ENCODE data around the gene NDUFS4. TPM values are rescaled to one million over a fixed set of nuclear protein-coding genes. Genes with fewer than 3 reads are reported as not detected.
"Not testable (repeated sequence)": the region's sequence is repeated elsewhere in the genome, so short reads cannot be mapped to it uniquely, and the experiment has no call there.

The NDUFS4 gene
- total RNA-seq, 1 donor from 2014 or later, result 109 TPM

GRCh38 chr5:53667621-53668020, 107.2 kb downstream of the NDUFS4 start:
- no peak for DNase-seq

DNA sequence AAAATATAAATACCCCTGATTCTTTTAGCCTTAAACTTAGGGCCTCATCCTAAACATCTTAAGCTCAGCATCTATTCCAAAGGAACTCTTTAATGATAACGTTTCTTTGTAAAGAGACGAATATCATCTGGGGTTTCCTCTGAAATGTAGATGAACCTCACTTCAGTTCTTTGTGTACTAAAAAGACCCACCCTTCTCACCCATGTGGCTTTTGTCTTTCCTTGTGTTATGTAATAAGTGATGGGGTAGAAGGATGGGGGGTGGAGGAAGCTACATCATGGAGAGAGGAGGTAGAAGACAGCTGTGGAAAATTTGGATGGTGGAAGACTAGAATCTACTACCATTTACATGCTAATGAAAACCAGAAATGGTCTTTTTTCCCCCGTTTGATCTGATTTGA, 111.0 kb downstream of the NDUFS4 start:
- DNase-seq, result no peak

DNA sequence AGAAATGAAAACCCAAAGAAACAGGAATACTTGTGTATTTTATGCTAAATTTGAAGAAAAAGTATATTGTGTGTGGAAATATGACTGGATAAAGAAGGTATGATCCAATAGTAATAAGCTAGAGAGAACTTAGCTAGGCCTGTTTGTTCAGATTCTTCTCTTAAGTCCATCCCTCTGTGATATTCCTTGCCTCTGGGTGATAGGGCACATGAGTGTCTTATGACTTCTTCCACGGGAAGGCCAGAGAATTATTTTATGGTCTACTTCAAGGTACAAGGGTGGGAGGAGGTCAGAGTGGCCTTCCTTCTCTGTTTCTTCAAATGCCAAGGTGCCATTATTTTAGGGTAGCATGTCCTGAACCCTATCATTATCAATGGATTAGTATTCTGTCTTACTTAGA, 113.7 kb downstream of the NDUFS4 start:
- no peak for DNase-seq

DNA sequence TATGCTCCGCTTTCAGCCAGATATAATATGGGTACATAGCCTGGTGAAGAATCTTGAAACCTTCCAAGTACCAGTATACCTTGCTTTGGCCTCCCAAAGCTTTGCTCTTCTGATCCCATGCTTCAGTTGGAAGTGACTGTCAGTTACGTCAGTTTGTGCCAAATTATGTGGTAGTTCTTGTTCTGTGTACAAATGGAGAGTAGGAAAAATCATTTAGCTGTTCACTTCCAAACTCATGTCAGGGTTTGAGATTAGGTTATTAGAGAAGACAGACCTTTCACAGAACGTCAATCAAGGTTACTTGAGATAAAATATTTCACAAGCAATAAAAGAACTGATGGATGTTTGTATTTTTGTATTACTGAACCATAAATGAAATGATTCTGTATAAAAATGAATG, 117.2 kb downstream of the NDUFS4 start:
- DNase-seq, result no peak

DNA sequence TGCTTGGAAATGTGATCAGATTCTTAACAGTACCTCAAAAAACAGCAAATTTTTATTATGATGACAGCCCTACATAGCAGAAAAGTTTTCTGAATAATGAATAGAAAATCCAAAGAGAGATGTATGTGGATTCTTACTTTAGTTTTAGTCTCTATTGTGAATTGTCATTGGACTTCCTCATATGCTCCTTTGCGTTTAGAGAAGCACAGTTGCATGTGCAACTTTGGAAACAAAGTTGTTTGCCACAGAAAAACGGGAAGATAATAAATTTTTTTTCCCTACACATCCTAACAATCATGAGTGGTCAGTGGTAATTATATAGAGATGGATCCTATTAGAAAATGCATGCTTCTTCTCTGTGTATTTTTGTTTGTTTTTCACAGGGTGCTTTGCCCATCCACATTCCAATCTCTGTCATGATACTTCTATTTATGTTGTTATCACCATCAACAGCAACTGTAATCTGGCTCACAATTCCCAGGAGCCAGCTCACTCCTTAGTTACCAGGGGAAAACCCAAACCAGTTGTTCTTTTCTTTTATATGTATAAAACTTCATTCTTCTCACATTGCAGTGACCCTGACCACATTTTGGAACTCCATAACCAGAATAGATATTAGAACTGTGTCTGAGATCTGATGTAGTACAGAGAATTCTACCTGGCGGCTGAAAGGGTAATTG, 118.7 kb downstream of the NDUFS4 start:
- DNase-seq, result no peak

GRCh38 chr5:53681079-53681478, 120.6 kb downstream of the NDUFS4 start:
- DNase-seq, result no peak

- no peak for DNase-seq
These were observed 130.6 kb downstream of the NDUFS4 start for GRCh38 chr5:53691014-53691413.

DNA sequence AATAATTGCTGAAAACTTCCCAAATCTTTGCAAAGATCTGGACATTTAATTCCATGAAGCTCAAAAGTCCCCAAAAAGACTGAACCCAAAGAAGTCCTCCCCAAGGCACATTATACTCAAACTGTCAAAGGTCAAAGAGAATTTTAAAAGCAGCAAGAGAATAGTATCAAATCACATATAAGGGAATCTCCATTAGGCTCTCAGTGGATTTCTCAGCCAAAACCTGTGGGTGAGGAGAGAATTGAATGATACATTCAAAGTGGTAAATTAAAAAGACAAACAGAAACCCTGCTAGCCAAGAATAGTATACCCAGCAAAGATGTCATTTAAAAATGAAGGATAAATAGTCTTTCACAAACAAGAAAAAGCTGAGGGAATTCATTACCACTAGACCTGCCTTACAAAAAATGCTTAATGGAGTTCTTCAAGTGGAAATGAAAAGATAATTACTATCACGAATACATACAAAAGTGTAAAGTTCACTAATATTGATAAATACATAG, 134.1 kb downstream of the NDUFS4 start:
- DNase-seq, result no peak

DNA sequence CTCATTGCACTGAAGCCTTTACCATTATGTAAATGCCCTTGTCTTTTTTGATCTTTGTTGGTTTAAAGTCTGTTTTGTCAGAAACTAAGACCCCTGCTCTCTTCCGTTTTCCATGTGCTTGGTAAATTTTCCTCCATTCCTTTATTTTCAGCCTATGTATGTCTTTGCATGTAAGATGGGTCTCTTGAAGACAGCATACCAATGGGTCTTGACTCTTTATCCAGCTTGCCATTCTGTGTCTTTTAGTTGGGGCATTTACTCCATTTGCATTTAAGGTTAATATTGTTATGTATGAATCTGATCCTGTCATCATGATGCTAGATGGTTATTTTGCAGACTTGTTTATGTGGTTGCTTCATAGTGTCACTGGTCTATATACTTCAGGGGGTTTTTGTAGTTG, 150.0 kb downstream of the NDUFS4 start:
- not testable (repeated sequence) for DNase-seq

GRCh38 chr5:53712327-53712726, 151.9 kb downstream of the NDUFS4 start:
- no peak for DNase-seq

DNA sequence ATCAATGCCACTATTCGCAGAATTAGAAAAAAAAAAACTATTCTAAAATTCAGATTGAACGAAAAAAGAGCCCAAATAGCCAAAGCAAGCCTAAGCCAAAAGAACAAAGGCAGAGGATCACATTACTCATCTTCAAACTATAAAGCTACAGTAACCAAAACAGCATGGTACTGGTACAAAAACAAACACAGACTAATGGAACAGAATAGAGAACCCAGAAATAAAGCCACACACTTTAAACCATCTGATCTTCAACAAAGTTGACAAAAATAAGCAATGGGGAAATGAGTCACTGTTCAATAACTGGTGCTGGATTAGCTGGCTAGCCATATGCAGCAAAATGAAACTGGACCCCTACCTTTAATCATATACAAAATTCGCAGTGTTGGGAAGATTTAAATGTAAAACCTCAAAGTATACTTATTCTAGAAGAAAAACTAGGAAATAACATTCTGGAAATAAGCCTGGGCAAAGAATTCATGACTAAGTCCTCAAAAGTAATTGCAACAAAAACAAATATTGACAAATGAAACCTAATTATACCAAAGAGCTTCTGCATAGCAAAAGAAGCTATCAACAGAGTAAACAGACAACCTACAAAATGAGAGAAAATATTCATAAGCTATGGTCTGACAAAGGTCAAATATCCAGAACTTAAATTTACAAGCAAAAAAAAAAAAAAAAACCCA, 153.7 kb downstream of the NDUFS4 start:
- DNase-seq, result no peak

GRCh38 chr5:53714667-53715010, 154.2 kb downstream of the NDUFS4 start:
- no peak for DNase-seq

- no peak for DNase-seq
These were observed 165.7 kb downstream of the NDUFS4 start for GRCh38 chr5:53726121-53726520.

GRCh38 chr5:53730943-53731342, 170.5 kb downstream of the NDUFS4 start:
- no peak for DNase-seq

Other genes starting within 250 kb of the NDUFS4 start
- 58.7 TPM for gene FST, start 80.0 kb upstream of the NDUFS4 start, total RNA-seq